HG03108 (cell line): ENCODE measurements around the gene GPC6.
"Not testable (repeated sequence)": the region's sequence is repeated elsewhere in the genome, so short reads cannot be mapped to it uniquely, and the experiment has no call there.

Experiments
- ATAC-seq: cut with Tn5 transposase; IDR thresholded peaks from one replicate; pipeline ENCODE4 v1.9.1; 2021; ENCODE audit warnings: moderate library complexity; ENCODE audit not compliant: unreplicated experiment

Gene GPC6

GRCh38 chr13:94329754-94330551 is 1103.3 kb downstream of the GPC6 start:
- no peak for ATAC-seq

- no peak for ATAC-seq
Observed at GRCh38 chr13:94330552-94331071, 1104.0 kb downstream of the GPC6 start.

GRCh38 chr13:94331281-94331680 is 1104.7 kb downstream of the GPC6 start:
- no peak for ATAC-seq

GRCh38 chr13:94332359-94333096 is 1105.9 kb downstream of the GPC6 start:
- ATAC-seq = no peak

GRCh38 chr13:94333131-94333820 is 1106.7 kb downstream of the GPC6 start:
- ATAC-seq = no peak

- ATAC-seq = no peak
Observed at GRCh38 chr13:94335761-94336526, 1109.3 kb downstream of the GPC6 start.

- ATAC-seq = no peak
Observed at GRCh38 chr13:94339116-94339687, 1112.6 kb downstream of the GPC6 start.

GRCh38 chr13:94342436-94343242 is 1116.0 kb downstream of the GPC6 start:
- ATAC-seq = no peak

- no peak for ATAC-seq
Observed at GRCh38 chr13:94343243-94343585, 1116.6 kb downstream of the GPC6 start.

- ATAC-seq = not testable (repeated sequence)
Observed at GRCh38 chr13:94343687-94344086, 1117.1 kb downstream of the GPC6 start.

- ATAC-seq = no peak
Observed at GRCh38 chr13:94344126-94344818, 1117.7 kb downstream of the GPC6 start.

- no peak for ATAC-seq
Observed at GRCh38 chr13:94345374-94346195, 1119.0 kb downstream of the GPC6 start.

GRCh38 chr13:94346261-94347019 is 1119.8 kb downstream of the GPC6 start:
- ATAC-seq = no peak

- ATAC-seq = no peak
Observed at GRCh38 chr13:94351292-94351990, 1124.8 kb downstream of the GPC6 start.

- ATAC-seq = no peak
Observed at GRCh38 chr13:94352057-94352456, 1125.5 kb downstream of the GPC6 start.

GRCh38 chr13:94353167-94353710 is 1126.6 kb downstream of the GPC6 start:
- no peak for ATAC-seq

GRCh38 chr13:94359875-94360274 is 1133.3 kb downstream of the GPC6 start:
- ATAC-seq = no peak
